Osteocyte (in vitro differentiated cells): Measurements from ENCODE around the gene PGF. TPM values are rescaled to one million over a fixed set of nuclear protein-coding genes. Genes with fewer than 3 reads are reported as not detected.

Experiments used
- DNase-seq: peaks from one replicate; pipeline ENCODE4 v3.0.0; 2021; ENCODE audit warnings: mixed read lengths; ENCODE audit not compliant: unreplicated experiment; ENCODE audit errors: extremely low spot score
- H3K27ac Mint-ChIP-seq: one replicate; pipeline ENCODE4 v1.8.0; 2021; ENCODE audit warnings: mild to moderate bottlenecking, mixed read lengths; ENCODE audit not compliant: unreplicated experiment
- H3K27me3 Mint-ChIP-seq: one replicate; pipeline ENCODE4 v1.8.0; 2021; ENCODE audit warnings: mixed read lengths; ENCODE audit not compliant: unreplicated experiment
- H3K36me3 Mint-ChIP-seq: one replicate; pipeline ENCODE4 v1.8.0; 2021; ENCODE audit warnings: mixed read lengths; ENCODE audit not compliant: unreplicated experiment
- H3K4me1 Mint-ChIP-seq: one replicate; pipeline ENCODE4 v1.8.0; 2021; ENCODE audit warnings: mixed read lengths; ENCODE audit not compliant: unreplicated experiment
- H3K4me3 Mint-ChIP-seq: one replicate; pipeline ENCODE4 v1.8.0; 2021; ENCODE audit warnings: mild to moderate bottlenecking, moderate library complexity, mixed read lengths; ENCODE audit not compliant: unreplicated experiment
- H3K9me3 Mint-ChIP-seq: one replicate; pipeline ENCODE4 v1.8.0; 2021; ENCODE audit warnings: mixed read lengths; ENCODE audit not compliant: unreplicated experiment
- total RNA-seq: library from RNA; stranded (reverse); gene quantifications from 2 replicates; pipeline ENCODE4 v1.2.1, GENCODE V29; 2021
- TF ChIP-seq, protein P1 (sequence below): fragments of 200-600 bp; sonication (generic); IDR thresholded peaks from 2 replicates; pipeline ENCODE4 v1.5.0; 2021; ENCODE audit warnings: antibody characterized with exemption, mild to moderate bottlenecking, moderate library complexity

PGF gene
- total RNA-seq, 1 donor from 2014 or later = 3.9 TPM

- Mint-ChIP-seq H3K4me1 (peaks cover 32% of the 10 kb centered on the region), H3K27ac (no peak overlapping the region), H3K9me3 (no peaks in the 10 kb centered on the region), H3K27me3 (peaks cover 18% of the 10 kb centered on the region), H3K36me3 (no peaks in the 10 kb centered on the region), H3K4me3 (no peak overlapping the region)
- TF ChIP-seq, protein P1, sequence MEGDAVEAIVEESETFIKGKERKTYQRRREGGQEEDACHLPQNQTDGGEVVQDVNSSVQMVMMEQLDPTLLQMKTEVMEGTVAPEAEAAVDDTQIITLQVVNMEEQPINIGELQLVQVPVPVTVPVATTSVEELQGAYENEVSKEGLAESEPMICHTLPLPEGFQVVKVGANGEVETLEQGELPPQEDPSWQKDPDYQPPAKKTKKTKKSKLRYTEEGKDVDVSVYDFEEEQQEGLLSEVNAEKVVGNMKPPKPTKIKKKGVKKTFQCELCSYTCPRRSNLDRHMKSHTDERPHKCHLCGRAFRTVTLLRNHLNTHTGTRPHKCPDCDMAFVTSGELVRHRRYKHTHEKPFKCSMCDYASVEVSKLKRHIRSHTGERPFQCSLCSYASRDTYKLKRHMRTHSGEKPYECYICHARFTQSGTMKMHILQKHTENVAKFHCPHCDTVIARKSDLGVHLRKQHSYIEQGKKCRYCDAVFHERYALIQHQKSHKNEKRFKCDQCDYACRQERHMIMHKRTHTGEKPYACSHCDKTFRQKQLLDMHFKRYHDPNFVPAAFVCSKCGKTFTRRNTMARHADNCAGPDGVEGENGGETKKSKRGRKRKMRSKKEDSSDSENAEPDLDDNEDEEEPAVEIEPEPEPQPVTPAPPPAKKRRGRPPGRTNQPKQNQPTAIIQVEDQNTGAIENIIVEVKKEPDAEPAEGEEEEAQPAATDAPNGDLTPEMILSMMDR = no peak
- no peak for DNase-seq
Observed at GRCh38 chr14:74975059-74975810, 19.8 kb upstream of the PGF start.

DNA sequence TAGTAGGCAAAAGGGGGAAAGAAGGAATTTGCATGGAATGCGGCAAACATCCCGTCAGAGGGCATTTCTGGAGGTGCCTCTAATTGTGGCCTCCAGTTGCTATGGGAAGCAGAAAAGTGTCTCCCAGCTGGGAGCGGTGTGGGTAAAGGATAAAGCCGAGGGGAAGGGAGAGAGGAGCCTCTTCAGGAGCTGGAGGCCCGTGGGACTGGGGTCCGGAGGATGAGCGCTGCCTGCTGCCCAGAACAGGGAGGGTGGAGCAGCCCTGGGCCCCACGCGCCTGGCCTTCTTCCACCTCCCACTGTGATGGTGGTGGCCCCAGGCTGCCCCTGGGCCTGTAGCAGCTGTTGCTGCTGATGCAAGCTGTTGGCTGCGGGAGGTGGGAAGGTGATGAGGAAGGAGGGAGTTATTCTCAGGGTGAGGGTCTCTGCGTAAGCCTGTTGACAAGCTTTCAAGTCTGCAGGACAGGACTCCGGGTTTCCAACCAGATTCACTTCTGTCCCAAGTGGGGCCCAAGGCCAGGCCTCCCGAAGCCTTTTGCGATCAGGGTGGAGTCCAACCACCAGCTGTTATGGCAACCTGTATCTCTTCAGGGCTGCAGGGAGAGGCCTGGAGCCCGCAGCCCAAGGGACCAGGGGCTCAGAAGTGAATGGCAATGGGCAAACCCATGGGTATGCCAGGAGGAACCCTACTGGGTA lies 19.1 kb upstream of the PGF start:
- H3K4me1 Mint-ChIP-seq = peaks cover 25% of the 10 kb centered on the region
- no peaks in the 10 kb centered on the region for H3K9me3 Mint-ChIP-seq
- DNase-seq = no peak
- no peak overlapping the region for H3K4me3 Mint-ChIP-seq
- peaks cover 18% of the 10 kb centered on the region for H3K27me3 Mint-ChIP-seq
- no peak overlapping the region for H3K27ac Mint-ChIP-seq
- TF ChIP-seq, protein P1 = no peak
- no peaks in the 10 kb centered on the region for H3K36me3 Mint-ChIP-seq

DNA sequence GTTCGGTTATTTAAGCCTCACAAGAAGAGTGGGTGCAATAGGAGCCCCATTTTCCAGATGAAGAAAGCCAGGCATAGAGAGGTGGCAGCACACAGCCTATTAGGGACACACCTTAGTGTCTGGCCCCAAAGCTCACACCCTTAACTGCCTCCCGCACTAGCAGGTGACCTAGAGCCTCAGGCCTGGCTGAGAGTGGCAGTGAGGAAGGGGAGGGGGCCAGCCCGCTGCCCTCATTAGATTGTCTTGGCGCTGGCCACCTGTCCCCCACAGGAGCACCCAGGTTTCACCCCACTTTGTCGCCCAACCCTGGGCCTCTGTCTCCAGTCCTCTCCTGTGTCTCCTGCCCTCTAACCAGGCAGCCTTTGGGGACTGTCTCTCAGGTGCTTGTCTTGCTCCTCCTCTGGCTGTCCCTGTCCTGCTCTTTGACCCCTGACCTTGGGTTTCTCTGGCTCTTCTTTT lies 18.5 kb upstream of the PGF start:
- H3K4me1 Mint-ChIP-seq = peaks cover 19% of the 10 kb centered on the region
- DNase-seq = no peak
- TF ChIP-seq, protein P1 = no peak
- no peak overlapping the region for H3K4me3 Mint-ChIP-seq
- no peaks in the 10 kb centered on the region for H3K36me3 Mint-ChIP-seq
- H3K27ac Mint-ChIP-seq = no peak overlapping the region
- peaks cover 20% of the 10 kb centered on the region for H3K27me3 Mint-ChIP-seq
- H3K9me3 Mint-ChIP-seq = no peaks in the 10 kb centered on the region

GRCh38 chr14:74973003-74973653 lies 17.7 kb upstream of the PGF start:
- DNase-seq = no peak
- H3K27ac Mint-ChIP-seq = no peak overlapping the region
- peaks cover 22% of the 10 kb centered on the region for H3K27me3 Mint-ChIP-seq
- H3K4me1 Mint-ChIP-seq = peaks cover 11% of the 10 kb centered on the region
- TF ChIP-seq, protein P1 = no peak
- H3K36me3 Mint-ChIP-seq = no peaks in the 10 kb centered on the region
- no peaks in the 10 kb centered on the region for H3K9me3 Mint-ChIP-seq
- no peak overlapping the region for H3K4me3 Mint-ChIP-seq

GRCh38 chr14:74968811-74969210 lies 13.4 kb upstream of the PGF start:
- H3K4me1 Mint-ChIP-seq = peaks cover 3% of the 10 kb centered on the region
- H3K9me3 Mint-ChIP-seq = no peaks in the 10 kb centered on the region

More at GRCh38 chr14:74968811-74969210, 13.4 kb upstream of the PGF start:
- Mint-ChIP-seq H3K27ac (no peak overlapping the region), H3K4me3 (no peak overlapping the region), H3K36me3 (no peaks in the 10 kb centered on the region), H3K27me3 (peaks cover 29% of the 10 kb centered on the region)
- TF ChIP-seq, protein P1 = no peak
- DNase-seq = no peak
